HG03280 (cell line): Measurements from ENCODE around the gene CDKL4.
"Not testable (repeated sequence)": the region's sequence is repeated elsewhere in the genome, so short reads cannot be mapped to it uniquely, and the experiment has no call there.

Experiments used
- ATAC-seq: cut with Tn5 transposase; IDR thresholded peaks from one replicate; pipeline ENCODE4 v1.9.1; 2021; ENCODE audit warnings: mild to moderate bottlenecking, moderate library complexity; ENCODE audit not compliant: unreplicated experiment

The CDKL4 gene

DNA sequence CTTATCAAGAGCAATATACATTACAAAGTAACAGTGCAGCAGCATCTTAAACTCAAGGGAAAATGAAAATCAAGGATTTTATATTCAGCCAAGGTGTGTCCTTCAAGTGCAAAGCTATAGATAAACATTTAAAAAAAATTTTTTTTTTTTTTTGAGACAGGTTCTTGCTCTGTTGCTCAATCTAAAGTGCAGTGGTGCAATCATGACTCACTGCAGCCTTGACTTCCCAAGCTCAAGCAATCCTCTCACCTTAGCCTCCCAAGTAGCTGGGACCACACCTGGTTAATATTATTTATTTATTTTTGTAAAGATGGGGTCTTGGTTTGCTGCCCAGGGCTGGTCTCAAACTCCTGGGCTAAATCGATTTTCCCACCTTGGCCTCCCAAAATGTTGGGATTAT is 9.0 kb downstream of the CDKL4 start:
- ATAC-seq: no peak

GRCh38 chr2:39232141-39232540 is 11.6 kb downstream of the CDKL4 start:
- no peak for ATAC-seq

DNA sequence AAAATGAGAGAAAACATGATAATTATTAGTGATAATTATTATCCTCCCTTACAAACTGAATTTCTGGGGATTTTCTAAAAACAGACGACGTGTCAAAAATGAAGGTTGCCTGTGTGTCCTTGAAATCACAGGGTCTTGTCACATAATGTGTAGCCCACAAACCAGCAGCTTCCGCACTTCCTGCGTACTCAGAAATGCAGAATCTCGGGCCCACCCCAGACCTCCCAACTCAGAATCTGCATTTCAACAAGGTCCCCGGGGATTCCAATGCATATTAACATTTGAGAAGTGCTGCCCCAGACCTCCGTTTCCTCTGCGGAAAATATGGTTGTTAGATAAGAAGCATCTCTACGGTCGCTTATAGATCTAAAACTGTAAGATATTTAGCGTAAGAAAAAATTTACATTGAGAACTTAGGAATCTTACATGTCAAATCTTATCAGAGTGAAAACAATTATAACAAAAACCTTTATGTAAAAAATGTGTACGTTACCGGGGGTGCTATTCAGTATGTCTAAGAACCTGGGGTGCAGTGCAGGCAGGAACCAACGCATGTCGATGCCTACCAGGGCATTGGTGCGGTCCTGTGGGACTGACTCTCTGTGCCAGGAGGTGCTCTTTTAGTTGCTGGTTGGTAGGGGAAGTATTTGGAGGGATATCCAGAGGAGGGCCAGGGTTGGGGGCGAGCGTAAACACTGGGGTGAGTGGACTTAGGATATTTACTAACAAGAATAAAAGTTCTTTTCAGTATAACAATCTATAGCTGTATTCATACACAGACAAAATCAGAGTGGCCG is 15.2 kb downstream of the CDKL4 start:
- ATAC-seq: peak; percentile 28

- peak; percentile 83 for ATAC-seq
Measured at GRCh38 chr2:39227628-39228412, 15.9 kb downstream of the CDKL4 start.

DNA sequence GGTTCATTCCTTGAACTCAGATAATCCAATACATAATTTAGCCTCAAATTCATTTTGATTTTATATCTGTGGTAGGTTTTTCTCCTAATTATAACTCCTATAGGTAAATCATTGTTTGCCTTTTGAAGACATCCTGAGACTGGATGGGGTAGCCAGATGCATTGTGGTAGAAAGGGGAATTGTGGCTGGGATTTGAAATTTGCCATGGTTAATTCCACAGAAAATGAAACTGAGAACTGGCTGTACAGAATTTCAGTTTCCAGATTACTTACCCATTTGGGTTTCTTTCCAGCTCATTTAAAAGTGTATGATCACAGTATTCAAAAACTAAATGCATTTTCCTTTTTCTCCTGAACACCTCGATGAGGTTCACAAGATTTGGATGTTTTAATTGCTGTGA is 18.2 kb downstream of the CDKL4 start:
- no peak for ATAC-seq

GRCh38 chr2:39223909-39224308 is 19.9 kb downstream of the CDKL4 start:
- ATAC-seq: no peak

- no peak for ATAC-seq
Measured at GRCh38 chr2:39221459-39221858, 22.3 kb downstream of the CDKL4 start.

- ATAC-seq: no peak
Measured at GRCh38 chr2:39220136-39220535, 23.6 kb downstream of the CDKL4 start.

DNA sequence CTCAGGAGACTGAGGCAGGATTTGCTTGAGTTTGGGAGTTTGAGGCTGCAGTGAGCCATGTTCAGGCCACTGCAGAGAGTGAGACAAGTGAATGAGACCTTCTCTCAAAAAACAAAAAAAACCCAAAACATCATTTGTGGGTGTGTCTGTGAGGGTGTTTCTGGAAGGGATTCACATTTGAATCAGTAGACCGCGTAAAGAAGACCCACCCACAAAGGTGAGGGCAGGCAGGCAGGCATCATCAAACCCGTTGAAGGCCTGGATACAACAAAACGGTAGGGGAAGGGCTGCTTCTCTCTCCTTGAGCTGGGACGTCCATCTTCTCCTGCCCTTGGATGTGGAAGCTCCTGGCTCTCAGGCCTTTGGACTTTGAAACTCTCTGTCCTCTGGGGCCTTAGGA is 25.4 kb downstream of the CDKL4 start:
- ATAC-seq: no peak

- ATAC-seq: no peak
Measured at GRCh38 chr2:39217192-39217550, 26.6 kb downstream of the CDKL4 start.

GRCh38 chr2:39216346-39217191 is 27.2 kb downstream of the CDKL4 start:
- no peak for ATAC-seq

GRCh38 chr2:39215545-39215944 is 28.2 kb downstream of the CDKL4 start:
- no peak for ATAC-seq

- ATAC-seq: no peak
Measured at GRCh38 chr2:39213015-39213414, 30.8 kb downstream of the CDKL4 start.

- no peak for ATAC-seq
Measured at GRCh38 chr2:39210846-39211245, 32.9 kb downstream of the CDKL4 start.

DNA sequence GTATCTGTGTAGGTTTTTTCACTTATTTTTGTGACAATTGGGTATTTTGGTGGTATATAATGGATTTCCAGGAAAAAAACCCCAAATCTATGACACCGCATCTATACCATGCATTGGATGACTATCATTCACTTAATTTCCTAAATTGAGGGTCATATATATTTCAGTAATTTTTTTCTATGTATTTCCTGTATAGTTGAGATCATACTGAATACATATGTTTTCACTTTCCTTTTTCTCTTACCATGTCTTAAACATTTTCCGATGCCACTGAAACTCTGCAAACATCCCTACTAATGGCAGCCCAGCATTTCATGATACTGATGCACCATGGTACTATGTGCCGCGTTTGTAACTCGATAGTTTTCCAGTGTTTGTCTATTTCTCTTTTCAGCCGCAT is 40.4 kb downstream of the CDKL4 start:
- ATAC-seq: no peak

DNA sequence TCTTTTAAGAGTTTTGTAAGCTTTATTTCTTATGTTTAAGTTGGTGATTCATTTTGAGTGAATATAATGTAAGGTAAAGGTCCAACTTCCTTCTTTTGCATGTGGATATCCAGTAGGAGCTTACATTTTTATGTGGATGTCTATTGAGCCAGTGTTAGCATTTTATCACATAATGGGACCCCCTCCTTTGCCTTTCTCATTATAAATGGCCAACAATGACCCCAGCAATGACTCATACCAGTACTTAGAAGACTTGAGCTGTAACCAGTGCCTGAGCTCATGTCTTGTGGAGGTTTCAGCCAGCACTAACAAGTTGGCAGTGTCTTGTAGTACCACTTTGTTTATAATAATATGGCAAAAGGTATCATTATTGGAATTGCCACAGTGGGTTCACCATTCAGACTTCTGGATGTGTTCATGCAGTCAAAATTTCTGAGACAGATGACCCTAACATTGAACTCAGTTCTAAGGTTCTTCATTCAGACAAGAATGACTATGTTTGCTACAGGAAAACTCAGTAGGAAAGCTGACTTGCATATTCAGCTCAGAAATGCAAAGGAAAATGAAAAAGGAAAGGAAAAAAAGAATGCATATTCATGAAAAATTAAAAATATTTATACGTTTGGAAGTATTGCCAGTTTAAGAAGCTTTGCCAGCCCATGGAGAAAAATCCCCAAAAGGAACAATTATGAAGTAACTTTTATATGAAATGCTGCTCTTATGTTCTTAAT is 41.0 kb downstream of the CDKL4 start:
- no peak for ATAC-seq

- ATAC-seq: not testable (repeated sequence)
Measured at GRCh38 chr2:39197003-39197402, 46.8 kb downstream of the CDKL4 start.

DNA sequence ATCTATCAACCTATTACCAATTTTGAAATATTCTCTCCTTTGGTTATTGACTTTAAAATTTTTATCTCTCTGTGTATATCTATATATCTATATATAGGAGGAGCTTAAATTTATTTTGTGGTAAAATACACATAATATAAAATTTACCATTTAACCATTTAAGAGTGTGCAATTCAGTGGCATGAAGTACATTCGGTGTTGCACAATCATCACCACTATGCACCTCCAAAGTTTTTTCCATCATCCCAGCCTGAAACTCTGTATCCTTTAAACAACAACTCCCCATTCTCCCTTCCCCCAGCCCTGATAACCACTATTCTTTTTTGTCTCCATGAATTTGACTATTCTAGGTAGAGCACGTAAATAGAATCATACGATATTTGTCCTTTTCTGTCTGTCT is 49.1 kb downstream of the CDKL4 start:
- ATAC-seq: no peak

DNA sequence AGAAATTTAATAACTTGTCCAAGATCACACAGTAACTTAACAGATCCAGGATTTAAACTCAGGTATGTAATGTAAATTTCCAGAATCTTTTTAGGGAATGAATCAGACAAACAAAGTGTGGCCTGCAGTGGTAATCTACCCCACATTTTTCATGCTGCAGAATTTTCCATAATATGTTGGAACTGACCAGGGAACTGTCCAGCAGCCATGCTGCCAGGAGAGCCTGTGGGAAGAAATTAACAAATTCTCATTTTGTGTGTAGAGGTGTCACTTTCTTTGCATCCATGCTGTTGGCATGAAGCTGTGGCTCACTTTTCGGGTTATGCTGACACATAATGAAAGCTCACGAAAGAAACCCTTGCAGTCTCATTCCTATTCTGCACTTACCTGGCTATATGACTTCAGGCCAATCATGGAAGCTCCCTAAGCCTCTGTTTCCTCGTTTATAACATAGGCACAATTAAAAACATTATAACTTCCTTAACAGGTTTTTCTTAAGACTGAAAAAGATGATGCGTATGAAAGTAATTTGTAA is 54.7 kb downstream of the CDKL4 start:
- ATAC-seq: no peak

DNA sequence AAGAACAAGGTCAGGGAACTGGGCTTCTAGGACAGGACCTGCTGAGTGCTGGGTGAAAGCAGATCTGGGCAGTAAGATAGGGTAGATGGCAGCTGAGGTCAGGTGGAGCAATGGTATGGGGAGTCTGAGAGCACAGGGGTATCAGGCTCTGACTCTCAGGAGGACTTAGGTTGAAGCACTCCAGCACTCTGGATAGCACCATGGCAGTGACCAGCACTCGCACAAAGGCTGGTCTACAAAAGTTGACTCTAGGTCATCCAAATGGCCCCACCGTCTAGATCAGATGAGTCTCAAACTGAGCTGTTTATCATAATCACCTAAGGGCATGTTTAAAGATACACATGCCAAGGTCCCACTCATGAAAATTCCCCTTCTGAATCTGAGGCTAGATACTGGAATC is 60.1 kb downstream of the CDKL4 start:
- ATAC-seq: no peak

DNA sequence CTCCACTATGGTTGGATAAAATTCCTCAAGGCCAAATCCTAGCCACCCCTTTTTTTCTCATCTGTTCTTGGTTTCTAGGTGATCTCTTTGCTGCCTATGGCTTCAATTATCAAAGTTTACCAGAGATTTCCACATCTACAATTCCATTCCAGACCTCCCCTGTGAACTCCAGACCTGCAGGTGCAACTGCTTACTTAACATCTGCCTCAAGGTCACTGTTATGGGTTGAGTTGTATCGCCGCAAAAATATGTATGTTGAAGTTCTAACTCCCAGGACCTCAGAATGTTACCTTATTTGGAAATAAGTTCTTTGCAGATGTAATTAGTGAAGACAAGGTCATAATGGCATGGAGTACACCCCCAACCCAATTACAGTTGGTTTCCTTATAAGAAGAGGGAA is 62.5 kb downstream of the CDKL4 start:
- ATAC-seq: no peak
